Measurements from ENCODE around the gene TCHH. TPM values are rescaled to one million over a fixed set of nuclear protein-coding genes. Genes with fewer than 3 reads are reported as not detected.
"Not testable (repeated sequence)": the region's sequence is repeated elsewhere in the genome, so short reads cannot be mapped to it uniquely, and the experiment has no call there.

The TCHH gene
- total and polyA plus RNA-seq, 10 of the 15 experiments (the other 5 are each of a cell fraction or from before 2014, with no cell fraction given) = not detected

DNA sequence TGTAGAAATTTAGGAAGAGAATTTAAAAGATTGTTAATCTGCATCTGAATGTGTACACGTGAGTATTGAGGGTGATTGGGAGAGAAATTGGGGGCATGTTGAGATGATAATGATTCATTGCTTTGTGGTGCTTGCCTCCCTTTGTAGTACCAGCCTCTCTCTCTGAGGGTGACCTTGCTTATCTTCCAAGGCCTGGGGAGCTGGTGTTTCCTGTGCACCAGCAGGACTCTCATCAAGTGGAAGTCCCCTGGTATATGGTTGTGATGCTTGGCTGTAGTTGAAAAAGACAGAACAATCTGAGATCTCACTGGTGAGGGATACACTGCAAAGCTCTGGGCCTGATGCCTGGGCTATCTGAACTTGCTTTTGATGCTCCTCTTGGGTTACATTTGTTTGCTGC lies 30.4 kb downstream of the TCHH start (continued):
- TF ChIP-seq, protein P1, sequence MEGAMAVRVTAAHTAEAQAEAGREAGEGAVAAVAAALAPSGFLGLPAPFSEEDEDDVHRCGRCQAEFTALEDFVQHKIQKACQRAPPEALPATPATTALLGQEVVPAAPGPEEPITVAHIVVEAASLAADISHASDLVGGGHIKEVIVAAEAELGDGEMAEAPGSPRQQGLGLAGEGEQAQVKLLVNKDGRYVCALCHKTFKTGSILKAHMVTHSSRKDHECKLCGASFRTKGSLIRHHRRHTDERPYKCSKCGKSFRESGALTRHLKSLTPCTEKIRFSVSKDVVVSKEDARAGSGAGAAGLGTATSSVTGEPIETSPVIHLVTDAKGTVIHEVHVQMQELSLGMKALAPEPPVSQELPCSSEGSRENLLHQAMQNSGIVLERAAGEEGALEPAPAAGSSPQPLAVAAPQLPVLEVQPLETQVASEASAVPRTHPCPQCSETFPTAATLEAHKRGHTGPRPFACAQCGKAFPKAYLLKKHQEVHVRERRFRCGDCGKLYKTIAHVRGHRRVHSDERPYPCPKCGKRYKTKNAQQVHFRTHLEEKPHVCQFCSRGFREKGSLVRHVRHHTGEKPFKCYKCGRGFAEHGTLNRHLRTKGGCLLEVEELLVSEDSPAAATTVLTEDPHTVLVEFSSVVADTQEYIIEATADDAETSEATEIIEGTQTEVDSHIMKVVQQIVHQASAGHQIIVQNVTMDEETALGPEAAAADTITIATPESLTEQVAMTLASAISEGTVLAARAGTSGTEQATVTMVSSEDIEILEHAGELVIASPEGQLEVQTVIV (IDR thresholded peaks at IDR 0.05; ENCODE audit: borderline replicate concordance, partially characterized antibody) = no peak
- TF ChIP-seq ASH2L (IDR thresholded peaks at IDR 0.05; ENCODE audit: borderline replicate concordance, low read depth) = no peak
- TF ChIP-seq GATAD2B (conservative IDR thresholded peaks at IDR 0.05; ENCODE audit: low read depth) = no peak
- TF ChIP-seq HDAC6 (IDR thresholded peaks at IDR 0.05; ENCODE audit: unreplicated experiment) = no peak
- no peak for TF ChIP-seq POLR2A (IDR thresholded peaks at IDR 0.05; ENCODE audit: low read depth, low read length)
- TF ChIP-seq, protein P2, sequence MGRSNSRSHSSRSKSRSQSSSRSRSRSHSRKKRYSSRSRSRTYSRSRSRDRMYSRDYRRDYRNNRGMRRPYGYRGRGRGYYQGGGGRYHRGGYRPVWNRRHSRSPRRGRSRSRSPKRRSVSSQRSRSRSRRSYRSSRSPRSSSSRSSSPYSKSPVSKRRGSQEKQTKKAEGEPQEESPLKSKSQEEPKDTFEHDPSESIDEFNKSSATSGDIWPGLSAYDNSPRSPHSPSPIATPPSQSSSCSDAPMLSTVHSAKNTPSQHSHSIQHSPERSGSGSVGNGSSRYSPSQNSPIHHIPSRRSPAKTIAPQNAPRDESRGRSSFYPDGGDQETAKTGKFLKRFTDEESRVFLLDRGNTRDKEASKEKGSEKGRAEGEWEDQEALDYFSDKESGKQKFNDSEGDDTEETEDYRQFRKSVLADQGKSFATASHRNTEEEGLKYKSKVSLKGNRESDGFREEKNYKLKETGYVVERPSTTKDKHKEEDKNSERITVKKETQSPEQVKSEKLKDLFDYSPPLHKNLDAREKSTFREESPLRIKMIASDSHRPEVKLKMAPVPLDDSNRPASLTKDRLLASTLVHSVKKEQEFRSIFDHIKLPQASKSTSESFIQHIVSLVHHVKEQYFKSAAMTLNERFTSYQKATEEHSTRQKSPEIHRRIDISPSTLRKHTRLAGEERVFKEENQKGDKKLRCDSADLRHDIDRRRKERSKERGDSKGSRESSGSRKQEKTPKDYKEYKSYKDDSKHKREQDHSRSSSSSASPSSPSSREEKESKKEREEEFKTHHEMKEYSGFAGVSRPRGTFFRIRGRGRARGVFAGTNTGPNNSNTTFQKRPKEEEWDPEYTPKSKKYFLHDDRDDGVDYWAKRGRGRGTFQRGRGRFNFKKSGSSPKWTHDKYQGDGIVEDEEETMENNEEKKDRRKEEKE (IDR thresholded peaks at IDR 0.05) = no peak

DNA sequence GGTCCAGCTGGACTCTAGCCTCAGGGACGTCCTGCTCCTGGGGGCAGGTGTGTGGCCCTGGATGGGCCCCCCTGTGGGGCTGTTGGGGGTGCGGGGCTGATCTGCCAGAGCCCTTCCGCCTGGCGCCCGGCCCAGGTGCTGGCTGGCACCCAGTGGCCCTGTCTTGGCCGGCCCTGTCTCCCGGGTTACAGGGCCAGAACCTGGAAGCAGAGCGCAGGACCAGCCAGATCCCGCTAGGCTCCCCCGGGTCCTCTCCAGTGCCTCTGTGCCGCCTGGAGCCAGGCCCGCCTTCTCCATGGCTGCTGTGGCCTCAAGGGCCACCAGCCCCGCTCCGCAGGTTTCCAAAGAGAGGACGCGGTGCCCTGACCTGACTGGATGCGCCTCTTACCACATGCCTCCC lies 34.2 kb downstream of the TCHH start:
- not testable (repeated sequence) for BruUV-seq (replicated peaks)

DNA sequence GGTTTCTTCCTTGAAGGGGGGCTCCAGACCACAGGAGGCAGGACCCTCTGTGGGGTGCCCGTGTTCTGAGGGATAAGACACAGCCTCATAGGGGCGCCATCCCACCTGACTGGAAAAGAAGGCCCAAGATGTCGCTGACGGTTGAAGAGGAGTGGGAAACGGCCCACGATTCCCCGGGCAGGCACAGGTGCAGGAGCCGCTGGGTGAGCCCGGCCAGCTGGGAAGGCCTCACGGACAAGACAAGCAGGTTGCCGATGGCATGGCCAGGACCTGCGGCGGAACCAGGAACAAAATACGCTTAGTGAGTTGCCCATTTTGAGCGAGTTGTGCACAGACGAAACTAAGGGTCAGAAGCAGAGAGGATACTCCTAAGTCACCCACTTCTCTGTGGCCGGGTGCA lies 34.8 kb downstream of the TCHH start:
- 50% methylated on average over 17 of the region's 17 CpGs for WGBS (ENCODE audit: insufficient coverage, insufficient replicate concordance, low lambda C conversion rate, missing lambda C conversion rate)
- FAIRE-seq; H2AFZ ChIP-seq (ENCODE audit: control insufficient read depth, low read depth, low read length); H3K27me3 ChIP-seq (replicated peaks in 1 of 2; ENCODE audit: control insufficient read depth in 2 of 2, insufficient read depth in 2 of 2, low read length in 1 of 2); H3K36me3 ChIP-seq (ENCODE audit: control insufficient read depth in 2 of 2, insufficient read depth in 2 of 2, low read length in 1 of 2); intact Hi-C loops (cut with micrococcal nuclease; ENCODE audit: unreplicated experiment); H3K79me2 ChIP-seq (ENCODE audit: control insufficient read depth, insufficient read depth, low read length); H4K20me1 ChIP-seq (ENCODE audit: control insufficient read depth, insufficient read depth); in situ Hi-C loops (cut with MboI); RAD21 ChIA-PET (ENCODE audit: unreplicated experiment); H3K9me3 ChIP-seq (replicated peaks; ENCODE audit: control insufficient read depth, insufficient read depth, low read length); CTCF ChIA-PET; SMC1A ChIA-PET (ENCODE audit: uncharacterized antibody, unreplicated experiment); H3K27ac ChIP-seq (ENCODE audit: control insufficient read depth, insufficient read depth); H3K9ac ChIP-seq (ENCODE audit: control insufficient read depth, insufficient read depth, low read length); H3K4me2 ChIP-seq (ENCODE audit: control insufficient read depth, insufficient read depth); POLR2A ChIA-PET; H3K4me1 ChIP-seq (ENCODE audit: control insufficient read depth, insufficient read depth, low read length); DNase-seq (ENCODE audit: low read depth, low spot score); H3K4me3 ChIP-seq; BruUV-seq (replicated peaks); ATAC-seq: not testable (repeated sequence)

More for the DNA sequence above, 34.2 kb downstream of the TCHH start:
- ATAC-seq; RAD21 ChIA-PET (ENCODE audit: unreplicated experiment); H3K36me3 ChIP-seq (ENCODE audit: control insufficient read depth in 2 of 2, insufficient read depth in 2 of 2, low read length in 1 of 2); DNase-seq (ENCODE audit: low read depth, low spot score); FAIRE-seq; H3K4me1 ChIP-seq (ENCODE audit: control insufficient read depth, insufficient read depth, low read length); H3K79me2 ChIP-seq (ENCODE audit: control insufficient read depth, insufficient read depth, low read length); H3K27ac ChIP-seq (ENCODE audit: control insufficient read depth, insufficient read depth); H3K9ac ChIP-seq (ENCODE audit: control insufficient read depth, insufficient read depth, low read length); CTCF ChIA-PET; H3K4me2 ChIP-seq (ENCODE audit: control insufficient read depth, insufficient read depth); H3K4me3 ChIP-seq; H3K27me3 ChIP-seq (replicated peaks in 1 of 2; ENCODE audit: control insufficient read depth in 2 of 2, insufficient read depth in 2 of 2, low read length in 1 of 2); SMC1A ChIA-PET (ENCODE audit: uncharacterized antibody, unreplicated experiment); H2AFZ ChIP-seq (ENCODE audit: control insufficient read depth, low read depth, low read length); H3K9me3 ChIP-seq (replicated peaks; ENCODE audit: control insufficient read depth, insufficient read depth, low read length); POLR2A ChIA-PET; in situ Hi-C loops (cut with MboI); intact Hi-C loops (cut with micrococcal nuclease; ENCODE audit: unreplicated experiment); H4K20me1 ChIP-seq (ENCODE audit: control insufficient read depth, insufficient read depth): not testable (repeated sequence)
- 63% methylated on average over 16 of the region's 17 CpGs for WGBS (ENCODE audit: insufficient coverage, insufficient replicate concordance, low lambda C conversion rate, missing lambda C conversion rate)
